ENCODE data around the gene KLHDC7B. TPM values are rescaled to one million over a fixed set of nuclear protein-coding genes. Genes with fewer than 3 reads are reported as not detected.
"Not testable (repeated sequence)": the region's sequence is repeated elsewhere in the genome, so short reads cannot be mapped to it uniquely, and the experiment has no call there.

The KLHDC7B gene
- total RNA-seq, 1 donor = 2.4 TPM

GRCh38 chr22:50517495-50518260, 28.0 kb upstream of the KLHDC7B start:
- H3K4me3 ChIP-seq (ENCODE audit: low read depth, low read length) = no peak overlapping the region
- no peak for TF ChIP-seq CTCF (IDR thresholded peaks at IDR 0.05; ENCODE audit: insufficient read depth, low read length)
- no peak for DNase-seq (ENCODE audit: low read depth)

GRCh38 chr22:50518606-50519005, 27.1 kb upstream of the KLHDC7B start:
- TF ChIP-seq CTCF (IDR thresholded peaks at IDR 0.05; ENCODE audit: insufficient read depth, low read length) = no peak
- DNase-seq (ENCODE audit: low read depth) = no peak
- no peak overlapping the region for H3K4me3 ChIP-seq (ENCODE audit: low read depth, low read length)

GRCh38 chr22:50519151-50519550, 26.5 kb upstream of the KLHDC7B start:
- H3K4me3 ChIP-seq (ENCODE audit: low read depth, low read length) = no peak overlapping the region
- no peak for DNase-seq (ENCODE audit: low read depth)
- TF ChIP-seq CTCF (IDR thresholded peaks at IDR 0.05; ENCODE audit: insufficient read depth, low read length) = no peak

DNA sequence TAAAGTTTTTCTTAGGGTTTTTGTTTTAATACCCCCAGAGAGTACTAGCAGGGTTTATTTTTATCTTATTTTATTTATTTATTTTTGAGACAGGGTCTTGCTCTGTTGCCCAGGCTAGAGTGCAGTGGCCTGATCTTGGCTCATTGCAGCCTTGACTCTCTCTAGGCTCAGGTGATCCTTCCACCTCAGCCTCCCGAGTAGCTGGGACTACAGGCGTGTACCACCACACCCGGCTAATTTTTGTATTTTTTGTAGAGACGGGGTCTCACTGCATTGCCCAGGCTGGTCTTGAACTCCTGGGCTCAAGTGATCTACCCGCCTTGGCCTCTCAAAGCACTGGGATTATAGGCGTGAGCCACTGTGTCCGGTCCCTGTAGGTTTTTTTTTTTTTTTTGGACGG, 25.5 kb upstream of the KLHDC7B start:
- H3K4me3 ChIP-seq (ENCODE audit: low read depth, low read length); DNase-seq (ENCODE audit: low read depth): not testable (repeated sequence)

DNA sequence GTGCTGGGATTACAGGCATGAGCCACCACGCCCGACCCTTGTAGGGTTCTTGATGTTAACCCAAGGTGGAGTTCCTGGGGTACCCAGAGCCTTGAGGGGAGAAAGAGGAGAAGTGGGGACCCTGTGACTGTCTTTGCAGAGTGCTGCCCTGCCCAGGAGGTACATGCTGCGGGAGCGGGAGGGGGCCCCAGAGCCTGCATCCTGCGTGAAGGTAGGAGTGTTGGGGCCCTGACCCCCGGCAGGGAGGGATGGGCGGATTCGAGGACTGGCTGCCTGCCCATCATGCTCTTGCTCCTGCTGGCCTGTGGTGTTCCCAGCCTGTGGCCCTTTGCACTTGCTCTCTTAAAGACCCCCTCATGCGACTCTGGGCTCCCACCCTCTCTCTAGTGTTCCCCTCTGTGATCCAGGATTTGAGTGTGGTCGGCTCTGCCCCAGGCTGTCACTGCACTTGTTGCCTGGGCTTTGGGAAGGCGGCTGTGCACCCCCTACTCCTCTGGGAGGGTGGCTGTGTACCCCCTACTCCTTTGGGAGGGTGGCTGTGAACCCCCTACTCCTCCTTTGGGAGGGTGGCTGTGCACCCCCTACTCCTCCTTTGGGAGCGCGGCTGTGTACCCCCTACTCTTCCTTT, 24.8 kb upstream of the KLHDC7B start:
- H3K4me3 ChIP-seq (ENCODE audit: low read depth, low read length) = no peak overlapping the region
- no peak for DNase-seq (ENCODE audit: low read depth)
- no peak for TF ChIP-seq CTCF (IDR thresholded peaks at IDR 0.05; ENCODE audit: insufficient read depth, low read length)

GRCh38 chr22:50521710-50522109, 24.0 kb upstream of the KLHDC7B start:
- no peak for DNase-seq (ENCODE audit: low read depth)

More at GRCh38 chr22:50521710-50522109, 24.0 kb upstream of the KLHDC7B start:
- TF ChIP-seq CTCF (IDR thresholded peaks at IDR 0.05; ENCODE audit: insufficient read depth, low read length) = no peak
- H3K4me3 ChIP-seq (ENCODE audit: low read depth, low read length) = no peak overlapping the region

Measured in fibroblast of the aortic adventitia (primary cell).